HEK293T (cell line): ENCODE data around the gene DLST.

ENCODE experiments used
- CTCF ChIA-PET: fragments of 350-600 bp; formaldehyde crosslinking; extraction: SDS; loops from one replicate; lab custom pipeline; 2021; ENCODE audit warnings: antibody characterized with exemption, inconsistent platforms; lab: Yijun Ruan, JAX
- POLR2A ChIA-PET: fragments of 350-600 bp; formaldehyde crosslinking; extraction: SDS; loops from one replicate; lab custom pipeline; 2020; ENCODE audit warnings: antibody characterized with exemption, inconsistent platforms; lab: Yijun Ruan, JAX
- DNase-seq: peaks from one replicate; pipeline ENCODE4 v3.0.0; 2012; ENCODE audit warnings: mixed read lengths; ENCODE audit errors: extremely low spot score
- ARNT ChIP-seq: fragments of 450-650 bp; IDR thresholded peaks from 2 replicates; pipeline ENCODE4 v1.6.1; 2017; ENCODE audit warnings: mild to moderate bottlenecking
- BHLHE40 ChIP-seq: fragments of 450-650 bp; IDR thresholded peaks from 2 replicates; pipeline ENCODE4 v1.6.1; 2016; ENCODE audit warnings: mild to moderate bottlenecking, moderate library complexity, borderline replicate concordance
- CTBP1 ChIP-seq: fragments of 450-650 bp; IDR thresholded peaks from 2 replicates; pipeline ENCODE4 v1.6.1; 2016; ENCODE audit warnings: borderline replicate concordance
- ELF4 ChIP-seq: fragments of 450-650 bp; IDR thresholded peaks from 2 replicates; pipeline ENCODE4 v1.6.1; 2017; ENCODE audit warnings: antibody characterized with exemption
- FOXA1 ChIP-seq: fragments of 450-650 bp; IDR thresholded peaks from 2 replicates; pipeline ENCODE4 v1.6.1; 2016; ENCODE audit warnings: mild to moderate bottlenecking
- FOXK2 ChIP-seq: fragments of 450-650 bp; IDR thresholded peaks from 2 replicates; pipeline ENCODE4 v1.6.1; 2016; ENCODE audit warnings: mild to moderate bottlenecking
- FOXM1 ChIP-seq: fragments of 450-650 bp; IDR thresholded peaks from 2 replicates; pipeline ENCODE4 v1.6.1; 2017; ENCODE audit warnings: mild to moderate bottlenecking, borderline replicate concordance
- HDGF ChIP-seq: fragments of 450-650 bp; IDR thresholded peaks from 2 replicates; pipeline ENCODE4 v1.6.1; 2017; ENCODE audit warnings: antibody characterized with exemption, borderline replicate concordance
- L3MBTL2 ChIP-seq: fragments of 450-650 bp; conservative IDR thresholded peaks from 2 replicates; pipeline ENCODE4 v1.6.1; 2016; ENCODE audit warnings: mild to moderate bottlenecking
- LEF1 ChIP-seq: fragments of 450-650 bp; IDR thresholded peaks from 2 replicates; pipeline ENCODE4 v1.6.1; 2017; ENCODE audit warnings: mild to moderate bottlenecking, borderline replicate concordance
- NFRKB ChIP-seq: fragments of 450-650 bp; IDR thresholded peaks from 2 replicates; pipeline ENCODE4 v1.6.1; 2016; ENCODE audit warnings: mild to moderate bottlenecking, moderate library complexity
- SP1 ChIP-seq: fragments of 450-650 bp; IDR thresholded peaks from 2 replicates; pipeline ENCODE4 v1.6.1; 2017
- SUZ12 ChIP-seq: fragments of 450-650 bp; IDR thresholded peaks from 2 replicates; pipeline ENCODE4 v1.6.1; 2016; ENCODE audit warnings: mild to moderate bottlenecking
- TARDBP ChIP-seq: fragments of 450-650 bp; IDR thresholded peaks from 2 replicates; pipeline ENCODE4 v1.6.1; 2016
- ZNF384 ChIP-seq: fragments of 450-650 bp; IDR thresholded peaks from 2 replicates; pipeline ENCODE4 v1.6.1; 2016
- TF ChIP-seq, protein P1 (sequence below): fragments of 450-650 bp; IDR thresholded peaks from 2 replicates; pipeline ENCODE4 v1.6.1; 2016

Gene DLST

DNA sequence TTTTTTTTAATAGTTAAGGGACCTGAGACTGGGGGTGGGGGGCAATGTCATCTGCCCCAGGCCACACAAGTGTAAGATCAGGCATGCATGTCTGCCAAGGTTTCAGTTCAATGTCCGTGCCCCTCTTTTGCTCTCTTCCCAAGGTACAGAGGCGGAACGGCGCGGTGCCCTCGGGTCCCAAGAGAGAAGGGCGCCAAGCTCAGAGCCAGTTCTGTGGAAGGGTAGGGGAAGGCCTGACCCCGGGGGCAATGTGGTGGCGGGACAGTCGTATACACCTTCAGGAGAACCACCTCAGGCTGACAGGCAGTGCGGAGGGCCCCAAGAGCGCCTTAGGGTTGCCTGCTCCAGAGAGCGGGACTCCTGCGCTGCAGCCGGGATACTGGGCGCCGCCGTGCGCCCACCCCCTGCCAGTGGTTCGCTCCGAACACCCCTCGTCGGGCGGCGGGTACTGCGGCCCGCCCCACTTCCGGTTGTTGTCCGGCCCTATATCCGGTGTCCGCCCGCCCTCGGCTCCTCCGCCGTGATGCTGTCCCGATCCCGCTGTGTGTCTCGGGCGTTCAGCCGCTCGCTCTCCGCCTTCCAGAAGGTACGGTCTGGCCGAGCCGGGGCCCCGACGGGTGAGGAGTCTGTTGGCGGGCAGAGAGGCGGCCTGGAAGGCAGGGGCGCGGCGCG, at the start of gene DLST:
Gene DLST, plus strand, starts transcription at position 486 of the 672 bp plus-strand sequence. Its CDS starts 38 bp downstream, at position 524.
- ChIA-PET CTCF (interaction anchor here (0.6 to 6.5 kb wide), 4 partner anchors 21 to 337 kb away, joined by 3 to 59 read pairs (median 15); no protein-coding TSS in a partner anchor), POLR2A (interaction anchor here (0.6 to 4.2 kb wide), 11 partner anchors 9 to 300 kb away, joined by 3 to 35 read pairs (median 5); partner anchors contain the start of gene RPS6KL1)
- TF ChIP-seq BHLHE40 (peak; percentile 77), SUZ12 (no peak), FOXM1 (peak; percentile 77; the same call in 1 of the 2 replicates), HDGF (no peak), ARNT (no peak), ELF4 (peak; percentile 35; the same call in 1 of the 2 replicates)
- TF ChIP-seq, protein P1, sequence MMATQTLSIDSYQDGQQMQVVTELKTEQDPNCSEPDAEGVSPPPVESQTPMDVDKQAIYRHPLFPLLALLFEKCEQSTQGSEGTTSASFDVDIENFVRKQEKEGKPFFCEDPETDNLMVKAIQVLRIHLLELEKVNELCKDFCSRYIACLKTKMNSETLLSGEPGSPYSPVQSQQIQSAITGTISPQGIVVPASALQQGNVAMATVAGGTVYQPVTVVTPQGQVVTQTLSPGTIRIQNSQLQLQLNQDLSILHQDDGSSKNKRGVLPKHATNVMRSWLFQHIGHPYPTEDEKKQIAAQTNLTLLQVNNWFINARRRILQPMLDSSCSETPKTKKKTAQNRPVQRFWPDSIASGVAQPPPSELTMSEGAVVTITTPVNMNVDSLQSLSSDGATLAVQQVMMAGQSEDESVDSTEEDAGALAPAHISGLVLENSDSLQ: 0 out of 2 replicates have a peak, but pooled peaks have one; percentile 4
- peak; percentile 94 for DNase-seq

DNA sequence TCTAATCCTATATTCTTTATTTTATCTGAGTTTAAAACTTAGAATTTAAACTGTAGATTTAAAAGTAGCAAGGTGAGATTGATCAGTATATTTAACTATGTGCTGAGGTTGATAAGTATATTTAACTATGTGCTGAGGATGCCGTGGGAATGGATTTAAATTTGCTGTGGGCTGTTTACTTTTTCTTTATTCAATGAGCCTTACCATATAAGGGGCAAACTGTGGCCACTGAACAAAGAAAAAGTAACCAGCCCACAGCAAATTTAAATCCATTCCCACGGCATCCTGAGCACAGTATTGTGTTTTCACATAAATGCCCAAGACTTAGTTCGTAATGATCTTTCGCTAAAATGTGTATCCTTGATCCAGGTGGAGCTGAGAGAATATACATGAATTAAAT, 48.9 kb upstream of the DLST start:
- CTCF ChIA-PET: interaction anchor here (0.6 kb wide), 1 partner anchor 37 kb away, joined by 3 read pairs; no protein-coding TSS in a partner anchor
- POLR2A ChIA-PET: no interaction called here

DNA sequence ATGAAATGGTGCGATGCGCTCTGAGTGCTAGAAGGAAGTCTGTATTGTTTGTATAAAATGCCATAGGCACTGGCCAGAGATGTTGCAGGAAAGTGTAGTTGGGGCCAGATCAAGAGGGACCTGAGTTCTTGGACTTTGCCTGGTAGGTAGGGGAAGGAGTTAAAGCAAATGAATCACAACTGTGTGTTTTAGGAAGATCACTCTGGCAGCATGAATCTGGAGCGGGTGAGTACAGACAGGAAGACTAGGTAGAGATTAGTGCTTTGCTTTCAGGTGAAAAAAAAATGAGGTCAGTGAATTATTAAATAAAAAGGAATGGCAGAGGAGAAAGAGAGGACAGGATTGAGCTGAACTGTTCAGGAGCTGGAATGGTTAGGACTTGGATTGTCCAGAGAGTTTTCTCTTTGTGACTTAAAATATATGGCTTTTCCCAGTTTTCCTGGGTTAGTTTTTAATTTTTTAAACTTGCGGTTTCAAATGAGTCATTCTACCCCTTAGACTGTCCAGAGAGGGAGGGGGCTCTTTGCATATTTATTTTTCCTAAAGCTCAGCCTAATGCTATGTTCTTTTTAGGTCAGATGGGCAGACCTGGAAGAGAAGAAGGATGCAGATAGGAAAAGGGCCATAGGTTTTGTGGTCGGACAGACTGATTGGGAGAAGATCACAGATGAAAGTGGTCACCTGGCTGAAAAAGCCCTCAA, 46.9 kb upstream of the DLST start:
- ChIA-PET CTCF (no interaction called here), POLR2A (no interaction called here)

More for the DNA sequence above, 48.9 kb upstream of the DLST start:
- no peak for DNase-seq
- TF ChIP-seq, protein P1: no peak
- TF ChIP-seq ZNF384: no peak
- TF ChIP-seq TARDBP: no peak
- TF ChIP-seq SP1: no peak
- TF ChIP-seq HDGF: no peak
- no peak for TF ChIP-seq L3MBTL2
- TF ChIP-seq FOXK2: no peak
- no peak for TF ChIP-seq ELF4
- no peak for TF ChIP-seq ARNT
- no peak for TF ChIP-seq LEF1
- no peak for TF ChIP-seq BHLHE40
- no peak for TF ChIP-seq CTBP1
- no peak for TF ChIP-seq FOXM1
- no peak for TF ChIP-seq SUZ12
- TF ChIP-seq NFRKB: no peak
- TF ChIP-seq FOXA1: no peak

DNA sequence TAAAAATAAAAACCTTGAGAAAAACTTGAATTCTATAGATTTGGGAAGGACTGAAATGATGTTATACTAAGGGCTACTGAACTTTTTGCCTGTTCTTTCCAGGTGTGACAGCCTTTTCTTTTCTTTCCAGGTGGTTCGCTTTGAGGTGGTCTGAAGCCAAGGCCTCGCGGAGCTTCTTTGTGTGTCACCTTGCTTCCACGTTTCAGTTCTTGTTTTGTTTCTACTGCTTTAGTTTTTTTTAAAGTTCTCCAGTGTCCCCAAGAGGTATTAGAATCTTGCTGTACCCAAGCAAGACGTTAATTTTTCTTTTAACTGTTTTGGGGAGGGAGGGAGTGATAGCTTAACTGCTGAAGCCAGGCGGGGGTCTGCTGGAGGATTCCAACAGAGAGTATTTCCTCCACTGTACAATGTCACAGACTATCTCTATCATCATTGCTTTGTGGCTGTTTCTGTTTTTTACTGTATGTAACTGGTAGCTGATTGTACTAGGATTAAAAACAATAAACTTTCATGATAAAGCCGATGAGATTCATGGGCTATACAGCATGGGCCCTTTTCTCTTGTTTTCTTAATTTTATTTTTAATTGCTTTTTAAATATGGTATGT, 46.0 kb upstream of the DLST start:
- no peak for TF ChIP-seq LEF1
- TF ChIP-seq, protein P1: no peak
- TF ChIP-seq BHLHE40: no peak
- no peak for TF ChIP-seq TARDBP
- no peak for TF ChIP-seq FOXA1
- no peak for TF ChIP-seq NFRKB
- no peak for TF ChIP-seq L3MBTL2
- TF ChIP-seq FOXK2: no peak
- no peak for TF ChIP-seq ELF4
- no peak for TF ChIP-seq SP1
- TF ChIP-seq SUZ12: no peak
- no peak for TF ChIP-seq FOXM1
- TF ChIP-seq HDGF: no peak
- no peak for TF ChIP-seq ARNT
- POLR2A ChIA-PET: no interaction called here
- DNase-seq: no peak
- CTCF ChIA-PET: no interaction called here

More for the DNA sequence above, 46.9 kb upstream of the DLST start:
- DNase-seq: no peak
- TF ChIP-seq SUZ12 (no peak), FOXK2 (no peak)

DNA sequence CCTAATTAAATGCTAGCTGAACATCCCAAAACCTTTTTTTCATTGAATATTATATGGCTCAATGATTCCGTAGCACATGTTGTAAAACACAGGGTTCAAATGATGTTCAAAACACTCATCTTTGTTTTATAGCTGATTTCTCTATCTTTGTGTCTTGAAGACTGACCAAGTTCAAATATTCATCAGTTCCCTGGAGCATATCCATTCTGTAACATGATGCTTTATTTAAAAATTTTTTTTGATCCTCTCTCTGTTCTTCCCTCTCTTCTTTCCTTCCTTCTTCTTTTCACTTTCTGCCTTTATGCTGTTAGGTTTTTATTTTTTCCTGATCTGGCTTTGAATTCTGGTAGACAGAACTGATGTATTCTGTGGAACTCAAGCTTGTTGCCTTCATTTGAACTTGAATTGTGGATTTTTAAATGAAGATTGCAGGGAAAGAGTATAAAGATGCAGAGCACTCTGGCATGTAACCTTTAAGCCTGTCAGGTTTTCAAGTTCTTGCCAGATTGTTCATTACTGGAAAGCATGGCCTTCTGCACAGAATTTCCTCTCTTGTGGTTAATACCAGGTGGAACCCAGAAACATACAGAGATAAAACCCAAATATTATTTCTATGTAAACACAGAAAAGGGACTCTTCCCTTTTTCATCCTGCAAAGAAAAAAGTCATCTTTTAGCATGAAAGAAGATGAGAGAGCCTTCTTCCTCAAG, 45.3 kb upstream of the DLST start:
- ChIA-PET CTCF (interaction anchor here (0.7 kb wide), 1 partner anchor 343 kb away, joined by 3 read pairs; the partner anchor contains the start of gene NPC2), POLR2A (no interaction called here)
- TF ChIP-seq CTBP1 (no peak), FOXM1 (no peak), SP1 (no peak), BHLHE40 (no peak), ARNT (no peak), NFRKB (no peak), ZNF384 (no peak)
- TF ChIP-seq, protein P1: no peak
- DNase-seq: no peak
